ENCODE measurements around the gene SPOCK1.

The SPOCK1 gene

DNA sequence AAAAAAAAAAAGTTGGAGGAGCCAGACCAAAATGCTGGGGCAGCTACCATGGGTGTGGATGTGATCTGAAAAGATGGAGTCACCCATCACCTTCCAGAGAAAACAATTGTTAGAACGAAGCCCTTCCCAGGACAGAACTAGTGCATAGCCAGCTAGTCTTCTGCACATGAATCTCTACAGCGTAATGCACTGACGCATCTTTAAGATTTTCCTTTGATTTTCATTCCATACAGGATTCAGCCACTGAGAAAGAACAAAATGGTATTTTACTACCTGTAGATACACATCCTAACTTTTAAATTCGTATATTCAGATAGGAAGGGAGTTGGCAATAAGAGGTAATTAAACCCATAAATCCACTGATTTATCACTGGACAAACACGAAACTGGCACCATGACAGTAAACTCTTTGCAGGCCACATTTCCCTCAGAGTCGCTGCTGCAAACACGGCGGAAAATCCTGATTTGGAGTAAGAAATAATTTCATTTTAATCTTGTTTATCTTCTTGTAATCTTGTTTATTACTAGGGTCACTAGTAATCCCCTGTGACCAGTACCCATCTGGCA is 206.6 kb downstream of the SPOCK1 start:
- no peak for DNase-seq (ENCODE audit: low spot score)

DNA sequence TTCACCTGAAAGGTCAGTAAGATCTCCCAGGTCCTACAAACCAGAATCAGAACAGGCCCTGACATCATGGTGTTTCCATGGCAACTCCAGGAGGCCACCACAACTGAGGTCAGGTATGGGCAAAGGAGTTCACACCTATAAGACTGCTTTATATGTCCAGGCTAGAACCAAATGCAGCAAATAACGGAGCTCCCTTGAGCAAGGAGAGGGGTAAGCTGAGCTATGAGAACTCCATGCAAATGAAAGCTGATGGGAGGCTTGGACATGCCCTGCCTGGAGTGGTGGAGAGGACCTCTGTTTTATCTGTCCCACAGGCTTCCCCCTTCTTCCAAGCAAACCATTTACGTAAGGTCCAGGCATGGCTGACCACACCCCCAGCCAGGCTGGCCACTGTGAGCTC is 207.7 kb downstream of the SPOCK1 start:
- no peak for DNase-seq (ENCODE audit: low spot score)

DNA sequence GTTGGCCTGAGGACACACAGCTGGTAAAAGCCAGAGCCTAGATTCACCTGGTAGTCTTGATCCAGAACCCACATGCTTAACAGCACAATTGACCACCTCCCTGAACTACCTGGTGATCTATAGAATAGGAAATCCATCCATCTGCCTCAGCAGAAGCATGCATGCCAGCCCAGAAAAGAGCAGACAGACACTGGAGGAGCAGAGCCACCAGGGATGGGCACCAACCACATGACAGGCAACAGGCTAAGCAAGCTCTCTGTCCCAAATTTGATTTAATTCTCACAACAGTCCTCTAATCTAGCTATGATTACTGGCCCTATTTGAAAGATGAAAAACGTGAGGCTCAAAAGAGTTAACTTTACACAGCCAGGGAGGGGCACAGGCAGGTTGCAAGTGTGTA is 208.1 kb downstream of the SPOCK1 start:
- no peak for DNase-seq (ENCODE audit: low spot score)

DNA sequence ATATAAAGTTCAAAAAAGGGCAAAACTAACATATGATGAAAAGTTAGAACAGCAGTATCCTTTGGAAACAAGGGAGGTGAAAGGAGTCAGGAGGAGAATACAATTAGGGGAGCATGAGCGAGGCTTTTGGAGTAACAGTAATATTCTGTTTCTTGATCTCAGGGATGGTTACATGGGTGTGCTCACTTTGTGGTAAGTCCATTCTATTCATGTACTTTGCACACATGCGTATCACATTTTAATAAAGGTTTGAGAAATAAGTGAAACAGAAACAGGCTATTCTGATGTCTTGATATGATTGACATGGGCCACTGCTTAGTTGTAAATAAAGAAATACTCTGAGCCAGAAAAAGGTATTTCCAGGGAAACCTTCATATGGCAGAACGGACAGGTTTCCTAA is 208.8 kb downstream of the SPOCK1 start:
- no peak for DNase-seq (ENCODE audit: low spot score)

DNA sequence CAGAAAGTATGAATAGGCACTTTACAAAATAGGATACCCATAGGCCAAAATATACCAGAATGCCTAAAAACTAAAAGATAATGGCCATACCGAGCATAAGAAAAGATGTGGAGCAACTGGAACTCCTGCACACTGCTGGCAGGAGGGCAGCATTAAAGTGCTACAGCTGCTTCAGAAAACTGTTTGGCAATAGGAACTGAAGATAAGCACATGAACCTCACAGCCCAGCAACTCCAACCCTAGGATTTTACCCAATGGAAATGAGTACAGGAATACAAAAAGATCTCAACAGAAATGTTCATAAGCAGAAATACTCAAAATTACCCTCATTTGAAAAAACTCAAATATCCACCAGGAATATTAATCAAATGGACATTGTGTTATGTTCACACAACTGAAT is 209.3 kb downstream of the SPOCK1 start:
- no peak for DNase-seq (ENCODE audit: low spot score)

DNA sequence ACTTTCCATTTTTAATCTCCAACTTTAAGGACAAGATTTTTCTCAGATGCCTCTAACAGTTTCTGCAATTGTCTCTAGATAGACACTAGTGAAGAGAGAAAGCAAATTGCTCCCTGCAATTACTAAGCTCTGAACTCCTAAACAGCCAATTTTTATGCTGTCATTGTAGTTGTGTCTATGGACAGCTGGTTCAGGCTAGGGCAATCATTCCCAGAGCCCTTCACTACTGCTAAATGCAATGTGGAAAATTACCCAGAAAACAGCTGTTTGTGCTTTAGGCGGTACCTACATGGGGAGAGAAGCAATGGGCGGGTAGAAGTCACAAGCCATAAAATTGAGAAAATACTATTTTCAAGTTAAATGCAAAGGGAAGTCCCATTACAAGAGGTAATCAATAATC is 211.6 kb downstream of the SPOCK1 start:
- DNase-seq (ENCODE audit: low spot score), result no peak

DNA sequence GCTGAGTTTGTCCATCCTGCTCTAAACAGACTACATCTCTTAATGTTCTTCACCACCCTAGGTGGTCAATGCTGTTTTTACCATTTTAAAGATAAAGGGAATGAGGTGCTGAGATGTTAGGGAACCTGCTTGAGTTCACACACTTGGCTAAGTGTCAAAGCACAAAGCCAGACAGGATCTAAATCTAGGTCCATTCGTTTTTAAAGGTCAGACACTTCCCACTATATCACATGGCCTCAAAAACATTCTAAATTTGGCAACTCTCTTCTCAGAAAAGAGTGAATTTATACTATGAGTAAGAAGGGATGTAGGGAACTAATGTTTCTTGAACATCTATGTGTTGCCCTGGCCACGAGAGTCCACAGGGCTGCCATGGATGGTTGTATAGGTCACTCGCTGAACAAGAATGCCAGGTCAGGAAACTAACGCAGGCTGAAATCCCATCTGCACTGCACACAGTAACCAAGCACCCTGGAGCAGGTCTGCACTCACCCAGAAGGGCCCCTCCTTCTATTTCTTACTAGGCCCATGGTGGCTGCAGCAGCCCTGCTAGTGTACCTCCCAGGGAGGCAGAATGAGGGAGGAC is 213.0 kb downstream of the SPOCK1 start:
- DNase-seq (ENCODE audit: low spot score), result no peak

DNA sequence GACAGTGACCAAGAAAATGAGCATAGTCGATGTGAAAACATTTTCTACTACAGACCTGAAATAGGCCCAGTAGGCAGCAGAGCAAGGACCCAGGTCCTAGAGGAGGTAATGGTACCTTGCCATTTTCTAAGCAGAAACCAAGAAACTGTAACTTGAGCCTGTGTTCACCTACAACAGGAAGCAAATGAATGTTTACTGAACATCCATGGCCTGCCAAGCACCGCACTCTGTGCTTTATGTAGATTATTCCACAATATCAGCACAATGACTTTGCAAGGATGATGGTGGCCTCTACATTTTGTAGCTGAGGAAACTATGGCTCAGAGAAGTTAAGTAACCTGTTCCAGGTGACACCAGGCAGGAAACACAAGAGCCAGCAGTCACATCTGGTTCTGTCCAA is 215.3 kb downstream of the SPOCK1 start:
- no peak for DNase-seq (ENCODE audit: low spot score)

DNA sequence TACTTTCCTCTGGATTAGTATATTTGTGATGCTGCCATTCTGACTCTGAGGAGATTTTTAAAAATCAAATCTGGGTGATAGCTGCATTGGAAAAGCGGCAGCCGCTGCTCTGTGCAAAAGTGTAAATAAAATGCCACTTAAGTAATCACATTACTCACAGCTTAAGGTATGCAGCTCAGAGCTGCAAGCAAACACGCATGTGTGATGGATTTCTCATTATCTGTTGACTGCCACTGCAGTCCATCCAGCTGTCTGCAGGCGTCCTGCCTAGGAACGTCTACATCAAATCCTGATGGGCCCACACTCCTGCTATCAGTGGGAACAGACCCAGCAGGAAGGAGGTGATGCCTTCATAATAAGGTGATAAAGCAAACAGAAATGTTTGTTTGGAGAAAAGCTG is 216.9 kb downstream of the SPOCK1 start:
- no peak for DNase-seq (ENCODE audit: low spot score)

DNA sequence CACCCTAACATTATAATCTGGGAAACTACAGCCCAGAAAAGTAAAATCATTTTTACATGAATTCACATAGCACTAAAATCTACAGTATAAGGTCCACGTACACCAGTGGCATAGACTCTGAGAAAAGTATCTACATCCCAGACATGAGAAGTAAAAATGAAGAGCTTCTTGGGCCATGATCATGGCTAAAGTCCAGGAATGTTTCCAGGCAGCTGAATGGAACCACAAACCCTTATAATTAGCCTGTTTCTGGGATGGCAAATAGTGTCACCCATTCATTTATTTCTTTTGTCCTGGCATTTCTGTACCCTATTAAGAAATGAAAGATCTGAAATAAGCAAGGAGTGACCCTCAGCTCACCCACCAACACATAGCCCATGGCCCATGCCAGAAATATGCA is 217.9 kb downstream of the SPOCK1 start:
- no peak for DNase-seq (ENCODE audit: low spot score)

DNA sequence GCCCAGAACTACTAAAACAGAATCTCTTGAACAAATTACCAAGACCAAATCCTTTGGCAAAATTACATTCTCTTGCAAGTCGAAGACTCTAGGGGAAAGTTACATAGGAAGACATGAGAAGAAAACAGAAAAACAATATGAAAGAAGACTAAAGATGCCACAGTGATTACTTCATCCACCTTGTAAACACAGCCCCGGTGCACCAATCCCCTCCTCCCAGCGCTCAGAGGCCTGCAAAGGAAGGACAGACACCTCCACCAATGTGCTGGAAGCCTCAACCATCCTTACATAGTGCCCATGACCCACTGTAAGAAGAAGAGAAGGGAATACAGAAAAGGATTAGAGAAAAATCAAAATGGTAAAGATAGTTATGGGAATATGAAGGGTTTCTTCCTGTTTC is 218.5 kb downstream of the SPOCK1 start:
- no peak for DNase-seq (ENCODE audit: low spot score)

DNA sequence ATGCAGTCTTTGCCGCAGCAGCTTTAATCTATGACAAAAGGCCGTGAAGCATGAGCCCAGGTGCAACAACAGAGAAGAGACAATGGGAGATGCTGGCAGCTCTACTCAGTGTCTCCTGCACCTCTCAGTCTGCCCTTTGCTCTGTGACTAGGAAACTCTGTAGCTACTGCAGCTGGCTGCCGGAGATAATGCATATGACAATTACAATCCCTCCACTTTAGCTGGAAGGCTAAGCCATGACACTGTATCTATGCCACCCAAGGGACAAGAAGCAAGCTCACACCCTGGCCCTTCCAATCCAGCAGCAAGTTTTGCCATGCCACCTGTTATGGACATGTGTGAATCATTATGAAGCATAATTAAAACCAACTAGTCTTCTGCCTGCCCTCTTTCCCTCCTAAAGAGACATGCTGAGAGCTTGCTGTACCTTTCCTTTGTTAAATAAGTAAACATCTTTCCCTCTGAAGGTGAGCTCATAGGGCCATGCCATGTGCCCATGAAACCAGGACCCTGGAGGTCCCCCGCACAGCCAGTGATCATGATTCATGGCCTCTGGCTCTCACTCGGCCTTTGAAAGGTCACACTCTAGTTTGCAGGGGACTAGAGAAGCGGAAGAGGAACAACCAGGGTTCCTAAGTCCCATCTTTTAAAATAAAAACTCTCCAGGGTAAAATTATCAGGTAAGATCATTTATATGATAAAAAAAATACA is 219.4 kb downstream of the SPOCK1 start:
- no peak for DNase-seq (ENCODE audit: low spot score)

DNA sequence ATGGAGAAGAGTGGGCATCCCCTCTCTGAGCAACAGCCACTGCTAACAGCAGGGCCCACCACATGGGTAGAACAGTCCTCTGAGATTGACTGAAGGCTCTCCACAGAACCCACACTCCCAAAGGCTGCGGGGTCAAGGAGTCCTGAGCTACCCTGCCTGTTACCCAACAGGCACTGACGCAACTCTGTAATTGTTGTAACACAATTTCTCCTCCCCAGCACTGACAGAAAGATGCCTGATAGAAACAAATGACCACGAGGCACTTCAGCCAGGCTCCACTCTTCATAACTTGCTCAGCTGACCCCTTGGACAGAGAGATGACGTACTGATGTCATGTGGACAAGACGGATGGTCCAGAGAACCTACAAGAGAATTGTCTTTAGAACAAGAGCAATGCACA is 220.7 kb downstream of the SPOCK1 start:
- DNase-seq (ENCODE audit: low spot score), result no peak

DNA sequence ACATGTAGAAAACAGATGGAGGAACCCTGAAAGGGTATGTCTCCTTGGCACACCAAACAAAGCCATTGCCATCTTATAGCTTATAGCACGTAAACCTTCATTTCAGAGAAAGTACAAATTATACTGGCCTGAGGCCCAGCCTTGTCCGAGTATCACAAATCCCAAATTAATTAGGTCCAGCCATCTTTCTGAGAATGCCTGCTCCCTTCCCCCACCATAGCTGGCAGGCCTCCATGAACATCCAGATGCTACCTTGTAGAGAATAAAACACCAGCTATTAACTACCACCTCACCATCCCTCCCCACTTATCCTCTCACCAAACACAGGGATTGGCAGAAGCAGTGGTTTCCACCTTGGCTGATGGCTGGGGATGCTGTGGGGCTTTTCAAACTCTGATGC is 224.0 kb downstream of the SPOCK1 start:
- DNase-seq (ENCODE audit: low spot score), result no peak

DNA sequence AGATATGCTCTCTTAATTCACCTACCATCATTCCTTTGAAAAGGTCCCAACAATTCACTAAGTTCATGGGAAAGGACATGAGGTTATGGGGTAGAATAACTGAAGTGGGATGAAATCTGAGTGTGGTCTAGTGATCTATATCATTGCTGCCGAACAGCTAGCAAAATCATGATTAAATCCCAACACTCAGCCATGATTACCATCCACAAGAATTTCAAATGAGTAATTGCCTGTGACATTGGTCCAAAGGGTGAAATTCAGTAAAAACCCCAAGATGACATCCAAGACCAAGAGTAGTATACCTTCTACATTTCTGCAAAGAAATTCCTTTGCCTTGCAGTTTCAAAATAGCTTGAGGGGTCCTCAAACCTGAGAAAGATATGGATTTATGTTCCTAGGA is 225.6 kb downstream of the SPOCK1 start:
- no peak for DNase-seq (ENCODE audit: low spot score)

DNA sequence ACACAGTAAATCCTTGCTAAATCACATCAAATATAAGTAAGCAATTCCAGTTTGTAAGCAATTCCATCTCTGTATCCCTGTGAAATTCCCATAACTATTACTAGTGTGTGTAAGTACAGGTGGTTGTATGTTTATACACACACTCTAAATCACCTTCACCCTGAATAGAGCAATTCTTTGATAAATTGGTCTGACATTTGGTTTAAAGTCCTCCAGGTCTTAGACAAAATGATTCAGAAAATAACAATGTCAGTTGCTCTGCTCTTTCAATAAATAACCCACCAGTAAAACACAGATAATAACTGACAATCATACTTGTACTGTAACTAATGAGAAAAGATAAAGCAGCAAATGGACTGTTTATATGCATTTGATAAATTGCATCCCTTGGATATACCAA is 226.3 kb downstream of the SPOCK1 start:
- no peak for DNase-seq (ENCODE audit: low spot score)

DNA sequence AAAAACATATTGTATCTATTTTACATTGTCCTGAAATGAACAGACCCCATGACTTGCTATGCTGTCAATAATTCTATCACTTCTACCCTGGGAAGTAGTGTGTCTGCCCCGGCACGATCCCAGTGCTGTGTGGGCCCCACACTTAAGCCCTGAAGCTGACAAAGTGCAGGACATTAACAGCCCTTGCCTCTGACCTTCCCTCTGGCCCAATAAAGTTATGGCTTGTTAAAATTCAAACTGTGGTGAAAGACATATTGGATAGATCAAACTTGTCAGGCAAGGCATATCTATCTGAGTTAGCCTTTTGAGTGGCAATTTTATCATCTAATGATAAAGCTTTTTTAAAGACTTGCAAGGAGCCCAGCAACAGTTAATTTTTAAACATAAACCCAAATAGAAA is 229.2 kb downstream of the SPOCK1 start:
- DNase-seq (ENCODE audit: low spot score), result no peak

DNA sequence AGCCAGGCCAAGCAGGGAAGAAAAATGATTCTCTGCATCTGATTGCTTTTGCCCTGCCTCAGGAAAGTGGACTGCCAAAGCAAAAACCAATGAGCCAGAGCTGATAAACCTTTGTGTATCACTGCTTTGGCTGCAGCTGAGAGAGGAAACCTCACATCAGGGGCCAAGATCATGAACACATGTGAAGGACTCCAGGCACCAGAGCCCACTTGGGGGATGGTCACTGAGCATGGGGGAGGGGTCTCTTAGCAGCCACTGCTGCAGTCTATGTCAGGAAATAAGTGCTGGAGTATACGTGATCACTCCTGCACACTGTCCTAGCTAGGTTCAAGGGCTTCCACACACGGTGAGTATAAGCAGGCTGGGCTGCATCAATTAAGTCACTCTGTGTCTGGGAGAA is 229.9 kb downstream of the SPOCK1 start:
- no peak for DNase-seq (ENCODE audit: low spot score)

DNA sequence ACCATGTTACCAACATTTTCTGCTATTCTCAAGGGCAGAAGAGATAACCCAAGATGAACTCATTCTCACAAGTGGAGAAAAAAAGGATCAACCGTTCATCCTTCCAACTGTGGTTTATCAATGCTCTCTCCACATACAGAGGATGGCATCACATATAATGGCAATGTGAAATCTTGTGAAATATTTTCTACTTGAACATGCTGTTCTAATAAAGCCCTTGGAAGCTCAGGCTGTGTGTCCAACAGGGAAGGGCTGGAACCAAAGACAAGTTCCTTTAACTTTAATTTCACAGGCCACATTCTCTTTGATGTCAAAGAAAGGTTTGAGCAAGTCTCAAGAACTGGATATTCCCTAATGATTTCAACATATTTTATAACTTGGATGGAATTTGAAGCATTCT is 230.5 kb downstream of the SPOCK1 start:
- DNase-seq (ENCODE audit: low spot score), result no peak

DNA sequence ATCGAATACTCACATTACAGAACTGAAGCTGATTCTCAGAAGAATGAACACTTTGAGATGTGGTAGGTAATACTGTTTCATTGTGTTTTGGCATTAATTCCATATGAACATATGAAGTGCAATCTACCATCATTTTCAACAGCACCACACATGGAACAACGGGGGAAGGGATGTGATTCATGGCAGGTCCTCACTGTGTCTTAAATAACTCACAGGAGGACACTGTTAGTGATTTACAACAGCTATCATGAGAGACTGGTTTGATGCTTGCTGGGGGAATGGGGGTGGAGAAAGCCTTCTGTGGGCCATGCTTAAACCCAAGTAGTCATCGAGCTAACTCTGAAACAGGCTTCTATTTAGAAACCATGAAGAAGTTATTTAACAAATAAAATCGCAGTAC is 232.9 kb downstream of the SPOCK1 start:
- DNase-seq (ENCODE audit: low spot score), result no peak

DNA sequence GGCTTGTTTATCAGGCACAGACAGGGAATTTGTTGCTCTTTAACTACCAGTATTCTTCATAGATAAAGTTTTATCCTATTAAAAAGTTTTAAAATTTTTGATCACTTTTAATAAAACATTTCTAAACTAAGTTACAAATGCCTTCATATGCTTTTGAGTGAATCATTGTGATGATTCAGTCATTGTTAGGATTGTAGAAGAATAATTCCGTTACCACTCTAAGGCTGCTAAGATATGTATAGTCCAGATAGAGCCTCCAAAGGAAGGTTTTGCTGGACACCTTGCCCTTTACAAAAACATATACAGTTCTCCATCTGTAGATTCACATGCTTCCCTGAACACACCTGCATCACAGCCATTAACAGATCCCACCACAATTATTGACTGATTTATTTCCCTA is 233.7 kb downstream of the SPOCK1 start:
- no peak for DNase-seq (ENCODE audit: low spot score)

DNA sequence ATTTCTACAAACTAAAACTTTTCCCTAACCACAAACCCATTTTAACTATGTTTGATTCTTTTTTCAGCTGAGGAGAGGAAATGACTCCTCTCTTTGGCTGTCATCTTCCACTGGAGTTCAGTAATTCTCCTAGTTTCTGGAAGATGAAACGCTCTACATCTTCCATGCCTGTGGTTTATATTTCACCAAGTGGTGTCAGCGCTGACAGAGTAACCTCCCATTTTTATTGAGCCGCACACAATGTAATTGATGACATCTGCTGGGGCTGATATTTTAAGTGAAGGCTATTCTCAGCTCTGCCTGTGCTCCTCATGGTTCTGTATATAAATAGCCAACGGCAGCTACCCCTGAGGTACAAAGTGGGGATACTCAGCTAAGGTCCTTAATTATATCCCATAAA is 234.6 kb downstream of the SPOCK1 start:
- DNase-seq (ENCODE audit: low spot score), result no peak

DNA sequence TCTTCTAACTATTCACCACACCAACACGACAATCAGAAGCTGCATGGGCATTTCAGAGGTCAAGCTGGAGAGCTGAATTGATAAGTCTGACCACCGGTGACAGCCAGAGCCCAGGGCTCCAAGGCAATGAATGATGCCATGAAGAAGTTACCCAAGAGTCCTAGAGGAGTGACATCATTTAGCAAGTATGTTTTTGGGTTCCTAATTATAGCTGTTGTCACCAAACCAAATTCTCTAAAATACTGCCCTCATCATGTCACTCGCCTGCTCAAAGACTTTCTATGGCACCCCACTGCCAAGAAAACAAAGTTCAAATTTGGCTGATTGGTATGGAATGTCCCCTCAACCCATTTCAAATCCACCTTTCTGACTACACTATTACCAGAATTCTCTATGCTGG is 235.1 kb downstream of the SPOCK1 start:
- no peak for DNase-seq (ENCODE audit: low spot score)

DNA sequence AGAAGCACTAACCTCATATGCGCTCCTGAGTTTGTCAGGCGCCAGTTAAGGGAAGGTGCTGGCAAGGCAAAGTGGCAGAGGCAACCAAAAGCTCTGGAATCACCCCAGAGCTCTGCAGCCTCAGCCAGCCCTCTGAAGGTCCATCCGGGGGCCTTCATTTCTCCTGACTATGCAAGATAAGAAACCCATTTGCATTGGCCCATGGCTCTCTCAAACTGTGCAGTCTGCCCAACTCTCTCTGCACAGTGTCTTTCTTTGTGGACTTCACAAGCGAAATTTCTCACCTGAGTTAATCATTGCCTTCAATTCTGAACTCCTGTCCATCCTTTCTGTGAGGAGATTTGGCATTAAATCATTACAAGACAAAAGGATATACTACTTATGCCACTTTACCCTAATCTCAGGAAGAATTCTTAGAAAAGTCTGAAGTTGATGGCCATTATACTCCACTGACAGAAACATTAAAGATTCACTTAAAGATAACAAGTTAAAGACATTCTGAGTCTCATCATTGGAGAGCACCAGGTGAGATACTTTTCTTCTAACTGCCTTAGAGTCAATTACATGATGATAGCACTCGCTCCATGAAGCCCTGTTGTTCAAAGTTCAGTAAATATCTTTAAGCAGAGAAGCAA is 235.6 kb downstream of the SPOCK1 start:
- no peak for DNase-seq (ENCODE audit: low spot score)

All from CD4-positive, alpha-beta T cell treated with Interleukin-2 at 100 ng/mL for 4 hours (primary cell).